ENCODE data around the gene CDCA7. TPM values are rescaled to one million over a fixed set of nuclear protein-coding genes. Genes with fewer than 3 reads are reported as not detected.

CDCA7 gene
- total and polyA plus RNA-seq, 7 experiments from 2014 or later: 0.46 to 86.7 (median 0.85) TPM

GRCh38 chr2:173355132-173355865, 627 bp downstream of the CDCA7 start:
- no peak overlapping the region for H3K27ac ChIP-seq (ENCODE audit: low read depth, low read length)
- H3K4me1 ChIP-seq (ENCODE audit: control insufficient read depth in 2 of 2, insufficient read depth in 2 of 2, low read length in 2 of 2): peaks cover 6 to 17% of the 10 kb centered on the region in 2 donors
- H3K27me3 Mint-ChIP-seq: peaks cover 16 to 58% (median 46%) of the 10 kb centered on the region in 5 donors
- ChIA-PET CTCF (no interaction called here), POLR2A (no interaction called here)
- peaks cover 0 to 2% (median 0%) of the 10 kb centered on the region in 11 donors for H3K9me3 Mint-ChIP-seq
- H3K27ac Mint-ChIP-seq: peak overlapping the region in 3 of 9 donors; percentile 43 to 89 (median 48)
- H3K27me3 ChIP-seq (ENCODE audit: control insufficient read depth in 2 of 2, insufficient read depth in 2 of 2, low read length in 2 of 2): peaks cover 0 to 2% of the 10 kb centered on the region in 2 donors
- peaks cover 7 to 62% (median 18%) of the 10 kb centered on the region in 7 donors for H3K4me1 Mint-ChIP-seq
- no peaks in the 10 kb centered on the region for H3K9me3 ChIP-seq (ENCODE audit: control insufficient read depth in 2 of 3, low read length in 3 of 3)
- H3K4me3 ChIP-seq (ENCODE audit: low read length): peak overlapping the region; percentile 67
- DNase-seq: peak in 3 of 9 donors; percentile 4 to 58 (median 19)
- H3K36me3 Mint-ChIP-seq: peaks cover 0 to 21% (median 4%) of the 10 kb centered on the region in 5 donors
- H3K4me3 Mint-ChIP-seq: peak overlapping the region; percentile 63 to 95 (median 82)
- ATAC-seq: peak; percentile 56
- no peaks in the 10 kb centered on the region for H3K36me3 ChIP-seq (ENCODE audit: control insufficient read depth in 2 of 3, insufficient read depth in 3 of 3, low read length in 3 of 3)
- intact Hi-C loops (cut with micrococcal nuclease): loop anchor here in 1 of 2 donors (2.0 to 10.0 kb wide), 6 partner anchors 220 to 1812 kb away; partner anchors contain the start of genes ATF2, MAP3K20, OLA1 and PDK1

GRCh38 chr2:173355866-173356508, 1.3 kb downstream of the CDCA7 start:
- Histone ChIP-seq H3K27ac (ENCODE audit: low read depth, low read length) (no peak overlapping the region), H3K9me3 (ENCODE audit: control insufficient read depth in 2 of 3, low read length in 3 of 3) (no peaks in the 10 kb centered on the region), H3K36me3 (ENCODE audit: control insufficient read depth in 2 of 3, insufficient read depth in 3 of 3, low read length in 3 of 3) (no peaks in the 10 kb centered on the region), H3K4me1 (ENCODE audit: control insufficient read depth in 2 of 2, insufficient read depth in 2 of 2, low read length in 2 of 2) (peaks cover 6 to 17% of the 10 kb centered on the region in 2 donors), H3K4me3 (ENCODE audit: low read length) (peak overlapping the region; percentile 36), H3K27me3 (ENCODE audit: control insufficient read depth in 2 of 2, insufficient read depth in 2 of 2, low read length in 2 of 2) (peaks cover 0 to 2% of the 10 kb centered on the region in 2 donors)
- ChIA-PET CTCF (no interaction called here), POLR2A (no interaction called here)
- intact Hi-C loops (cut with micrococcal nuclease): loop anchor here in 1 of 2 donors (2.0 to 10.0 kb wide), 6 partner anchors 221 to 1811 kb away; partner anchors contain the start of genes ATF2, MAP3K20, OLA1 and PDK1
- H3K36me3 Mint-ChIP-seq: peaks cover 0 to 25% (median 4%) of the 10 kb centered on the region in 5 donors
- no peaks in the 10 kb centered on the region for H3K9me3 Mint-ChIP-seq
- H3K27ac Mint-ChIP-seq: peak overlapping the region in 3 of 9 donors; percentile 43 to 89 (median 48)
- peaks cover 10 to 53% (median 45%) of the 10 kb centered on the region in 5 donors for H3K27me3 Mint-ChIP-seq
- peaks cover 7 to 62% (median 18%) of the 10 kb centered on the region in 7 donors for H3K4me1 Mint-ChIP-seq
- peak overlapping the region; percentile 63 to 95 (median 81) for H3K4me3 Mint-ChIP-seq
- ATAC-seq (no peak), DNase-seq (peak in 2 of 9 donors; percentile 1 to 49)

- ChIA-PET POLR2A (no interaction called here), CTCF (no interaction called here)
- DNase-seq: no peak
- ATAC-seq: no peak
- Mint-ChIP-seq H3K4me3 (peak overlapping the region in 2 of 10 donors; percentile 44 to 61), H3K27me3 (peaks cover 0 to 41% (median 35%) of the 10 kb centered on the region in 5 donors), H3K27ac (peak overlapping the region in 1 of 9 donors; percentile 38), H3K4me1 (peaks cover 7 to 68% (median 18%) of the 10 kb centered on the region in 7 donors), H3K36me3 (peaks cover 0 to 29% (median 4%) of the 10 kb centered on the region in 5 donors), H3K9me3 (no peaks in the 10 kb centered on the region)
- Histone ChIP-seq H3K36me3 (ENCODE audit: control insufficient read depth in 2 of 3, insufficient read depth in 3 of 3, low read length in 3 of 3) (no peaks in the 10 kb centered on the region), H3K4me1 (ENCODE audit: control insufficient read depth in 2 of 2, insufficient read depth in 2 of 2, low read length in 2 of 2) (peaks cover 6 to 17% of the 10 kb centered on the region in 2 donors), H3K27me3 (ENCODE audit: control insufficient read depth in 2 of 2, insufficient read depth in 2 of 2, low read length in 2 of 2) (peaks cover 0 to 2% of the 10 kb centered on the region in 2 donors), H3K4me3 (ENCODE audit: low read length) (no peak overlapping the region), H3K9me3 (ENCODE audit: control insufficient read depth in 2 of 3, low read length in 3 of 3) (no peaks in the 10 kb centered on the region), H3K27ac (ENCODE audit: low read depth, low read length) (no peak overlapping the region)
- intact Hi-C loops (cut with micrococcal nuclease): loop anchor here in 1 of 2 donors (5.0 to 10.0 kb wide), 3 partner anchors 223 to 1810 kb away; partner anchors contain the start of genes ATF2 and PDK1
Observed at GRCh38 chr2:173357346-173357745, 2.7 kb downstream of the CDCA7 start.

GRCh38 chr2:173358616-173359015, 3.9 kb downstream of the CDCA7 start:
- intact Hi-C loops (cut with micrococcal nuclease): loop anchor here in 1 of 2 donors (5.0 to 10.0 kb wide), 3 partner anchors 224 to 1809 kb away; partner anchors contain the start of genes ATF2 and PDK1
- ChIA-PET CTCF (no interaction called here), POLR2A (no interaction called here)
- H3K4me3 Mint-ChIP-seq: peak overlapping the region in 1 of 10 donors; percentile 48
- H3K27me3 Mint-ChIP-seq: peaks cover 0 to 29% (median 24%) of the 10 kb centered on the region in 5 donors
- DNase-seq: no peak
- H3K36me3 Mint-ChIP-seq: peaks cover 0 to 34% (median 4%) of the 10 kb centered on the region in 5 donors
- H3K4me3 ChIP-seq (ENCODE audit: low read length): no peak overlapping the region
- H3K9me3 Mint-ChIP-seq: no peaks in the 10 kb centered on the region
- no peaks in the 10 kb centered on the region for H3K9me3 ChIP-seq (ENCODE audit: control insufficient read depth in 2 of 3, low read length in 3 of 3)
- no peak overlapping the region for H3K27ac ChIP-seq (ENCODE audit: low read depth, low read length)
- peak overlapping the region in 1 of 9 donors; percentile 58 for H3K27ac Mint-ChIP-seq
- peaks cover 0 to 2% of the 10 kb centered on the region in 2 donors for H3K27me3 ChIP-seq (ENCODE audit: control insufficient read depth in 2 of 2, insufficient read depth in 2 of 2, low read length in 2 of 2)
- H3K36me3 ChIP-seq (ENCODE audit: control insufficient read depth in 2 of 3, insufficient read depth in 3 of 3, low read length in 3 of 3): no peaks in the 10 kb centered on the region
- H3K4me1 ChIP-seq (ENCODE audit: control insufficient read depth in 2 of 2, insufficient read depth in 2 of 2, low read length in 2 of 2): peaks cover 6 to 17% of the 10 kb centered on the region in 2 donors
- H3K4me1 Mint-ChIP-seq: peaks cover 7 to 58% (median 17%) of the 10 kb centered on the region in 7 donors
- no peak for ATAC-seq

GRCh38 chr2:173359231-173359630, 4.6 kb downstream of the CDCA7 start:
- no peaks in the 10 kb centered on the region for H3K36me3 ChIP-seq (ENCODE audit: control insufficient read depth in 2 of 3, insufficient read depth in 3 of 3, low read length in 3 of 3)
- DNase-seq: no peak
- intact Hi-C loops (cut with micrococcal nuclease): loop anchor here in 1 of 2 donors (5.0 to 10.0 kb wide), 3 partner anchors 224 to 1808 kb away; partner anchors contain the start of genes ATF2 and PDK1
- Mint-ChIP-seq H3K27ac (no peak overlapping the region), H3K36me3 (peaks cover 0 to 39% (median 0%) of the 10 kb centered on the region in 5 donors), H3K27me3 (peaks cover 0 to 25% (median 17%) of the 10 kb centered on the region in 5 donors), H3K4me3 (no peak overlapping the region), H3K4me1 (peaks cover 2 to 52% (median 11%) of the 10 kb centered on the region in 7 donors), H3K9me3 (no peaks in the 10 kb centered on the region)
- no peak for ATAC-seq
- no peak overlapping the region for H3K4me3 ChIP-seq (ENCODE audit: low read length)
- ChIA-PET CTCF (no interaction called here), POLR2A (no interaction called here)
- peaks cover 4 to 11% of the 10 kb centered on the region in 2 donors for H3K4me1 ChIP-seq (ENCODE audit: control insufficient read depth in 2 of 2, insufficient read depth in 2 of 2, low read length in 2 of 2)
- H3K27ac ChIP-seq (ENCODE audit: low read depth, low read length): no peak overlapping the region
- peaks cover 0 to under 1% of the 10 kb centered on the region in 2 donors for H3K27me3 ChIP-seq (ENCODE audit: control insufficient read depth in 2 of 2, insufficient read depth in 2 of 2, low read length in 2 of 2)
- no peaks in the 10 kb centered on the region for H3K9me3 ChIP-seq (ENCODE audit: control insufficient read depth in 2 of 3, low read length in 3 of 3)

- ChIA-PET POLR2A (no interaction called here), CTCF (no interaction called here)
- Mint-ChIP-seq H3K4me3 (peak overlapping the region in 1 of 10 donors; percentile 63), H3K36me3 (peaks cover 0 to 31% (median 0%) of the 10 kb centered on the region in 5 donors), H3K9me3 (no peaks in the 10 kb centered on the region), H3K27me3 (no peaks in the 10 kb centered on the region), H3K4me1 (peaks cover 0 to 28% (median 7%) of the 10 kb centered on the region in 7 donors), H3K27ac (peak overlapping the region in 3 of 9 donors; percentile 43 to 85 (median 49))
- no peak overlapping the region for H3K27ac ChIP-seq (ENCODE audit: low read depth, low read length)
- H3K27me3 ChIP-seq (ENCODE audit: control insufficient read depth in 2 of 2, insufficient read depth in 2 of 2, low read length in 2 of 2): no peaks in the 10 kb centered on the region
- H3K4me3 ChIP-seq (ENCODE audit: low read length): no peak overlapping the region
- peaks cover 0 to 5% of the 10 kb centered on the region in 2 donors for H3K4me1 ChIP-seq (ENCODE audit: control insufficient read depth in 2 of 2, insufficient read depth in 2 of 2, low read length in 2 of 2)
- ATAC-seq (no peak), DNase-seq (no peak)
- intact Hi-C loops (cut with micrococcal nuclease): loop anchor here in 1 of 2 donors (1.0 kb wide), 1 partner anchor 16 kb away; the partner anchor contains the start of gene CDCA7
- H3K36me3 ChIP-seq (ENCODE audit: control insufficient read depth in 2 of 3, insufficient read depth in 3 of 3, low read length in 3 of 3): no peaks in the 10 kb centered on the region
- H3K9me3 ChIP-seq (ENCODE audit: control insufficient read depth in 2 of 3, low read length in 3 of 3): no peaks in the 10 kb centered on the region
Observed at GRCh38 chr2:173370198-173370597, 15.5 kb downstream of the CDCA7 start.
